NCI-H1092 (cell line): ENCODE results near the gene FCHO2.

Experiments used
- DNase-seq: peaks from one replicate; lab custom pipeline; 2025; lab: John Stamatoyannopoulos, UW

Gene FCHO2

DNA sequence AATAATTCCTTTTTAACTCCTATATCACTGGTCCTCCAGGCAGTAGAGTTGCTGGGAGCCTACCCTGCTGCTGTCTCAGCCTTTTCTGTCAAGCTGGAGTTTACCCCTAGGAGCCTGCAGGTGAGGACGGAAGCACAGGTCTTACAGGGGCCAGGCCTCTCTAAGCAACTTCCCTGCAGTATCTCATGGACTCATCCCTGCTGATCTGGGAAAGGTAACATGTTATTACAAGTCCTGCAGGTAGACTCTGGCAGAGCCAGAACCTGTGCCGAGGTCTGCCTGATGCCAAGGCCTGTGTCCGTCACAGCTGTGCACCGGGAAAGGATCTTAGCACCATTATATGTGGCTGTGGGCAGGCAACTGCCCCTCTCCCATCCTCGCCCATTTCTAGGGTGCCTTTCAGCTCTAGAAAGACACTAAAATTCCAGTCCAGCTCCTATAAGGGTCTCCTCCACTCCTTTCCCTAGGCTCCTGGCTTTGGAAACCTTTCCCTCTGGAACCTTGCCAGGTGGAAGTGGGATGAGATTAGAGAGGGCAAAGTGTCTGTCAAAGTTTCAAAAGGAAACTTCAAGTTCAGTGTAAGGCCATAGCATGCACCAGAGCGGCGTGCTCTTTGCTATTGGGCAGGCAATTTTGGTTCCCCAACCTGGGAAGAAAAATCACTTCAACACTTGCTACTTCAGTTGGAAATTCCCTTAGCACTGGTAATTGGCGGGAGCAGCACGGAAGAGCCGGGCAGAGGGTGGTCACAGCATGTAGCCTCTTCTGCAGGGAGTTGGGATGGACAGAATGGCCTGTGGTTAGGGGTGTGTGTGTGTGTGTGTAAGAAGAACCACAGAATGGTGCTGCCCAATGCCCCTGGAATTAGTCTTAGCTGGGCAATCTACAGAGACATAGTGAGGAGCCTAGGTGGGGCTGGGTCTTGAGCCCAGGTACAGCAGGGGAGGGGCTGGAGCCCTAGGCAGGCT, 182.0 kb downstream of the FCHO2 start:
- DNase-seq = no peak

DNA sequence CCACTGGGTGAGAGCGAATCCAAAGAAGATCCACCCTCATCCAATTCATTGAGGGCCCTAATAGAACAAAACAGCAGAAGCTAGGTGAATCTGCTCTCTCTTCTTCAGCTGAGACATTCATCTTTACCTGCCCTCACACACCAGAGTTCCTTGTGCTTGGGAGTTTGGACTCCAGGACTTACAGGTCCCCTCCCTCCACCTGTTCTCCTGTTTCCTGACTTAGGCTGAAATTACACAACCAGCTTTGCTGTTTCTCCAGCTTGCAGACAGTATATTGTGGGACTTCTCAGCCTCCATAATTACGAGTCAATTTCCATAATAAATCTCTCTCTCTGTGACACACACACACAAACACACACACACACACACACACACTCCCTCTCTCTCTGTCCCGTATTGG, 183.6 kb downstream of the FCHO2 start:
- no peak for DNase-seq
